Left renal cortex interstitium (tissue), 4 donors: Measurements from ENCODE around the gene CCP110. TPM values are rescaled to one million over a fixed set of nuclear protein-coding genes. Genes with fewer than 3 reads are reported as not detected.

Source experiments
- DNase-seq, 4 donors: peaks; one replicate each; pipeline ENCODE4 v3.0.0-alpha.2; 2013; ENCODE audit warnings: low read depth in 4 of 4, low spot score in 2 of 4, missing footprints in 1 of 4
- polyA plus RNA-seq, 4 donors: library from polyadenylated mRNA; unstranded; fragments of 120-200 nt; gene quantifications; one replicate each; pipeline ENCODE4 v1.2.1, GENCODE V29; 2013; ENCODE audit not compliant: insufficient read length in 4 of 4

Gene CCP110
- polyA plus RNA-seq, 4 donors: 22.1 to 40.3 (median 29.7) TPM

DNA sequence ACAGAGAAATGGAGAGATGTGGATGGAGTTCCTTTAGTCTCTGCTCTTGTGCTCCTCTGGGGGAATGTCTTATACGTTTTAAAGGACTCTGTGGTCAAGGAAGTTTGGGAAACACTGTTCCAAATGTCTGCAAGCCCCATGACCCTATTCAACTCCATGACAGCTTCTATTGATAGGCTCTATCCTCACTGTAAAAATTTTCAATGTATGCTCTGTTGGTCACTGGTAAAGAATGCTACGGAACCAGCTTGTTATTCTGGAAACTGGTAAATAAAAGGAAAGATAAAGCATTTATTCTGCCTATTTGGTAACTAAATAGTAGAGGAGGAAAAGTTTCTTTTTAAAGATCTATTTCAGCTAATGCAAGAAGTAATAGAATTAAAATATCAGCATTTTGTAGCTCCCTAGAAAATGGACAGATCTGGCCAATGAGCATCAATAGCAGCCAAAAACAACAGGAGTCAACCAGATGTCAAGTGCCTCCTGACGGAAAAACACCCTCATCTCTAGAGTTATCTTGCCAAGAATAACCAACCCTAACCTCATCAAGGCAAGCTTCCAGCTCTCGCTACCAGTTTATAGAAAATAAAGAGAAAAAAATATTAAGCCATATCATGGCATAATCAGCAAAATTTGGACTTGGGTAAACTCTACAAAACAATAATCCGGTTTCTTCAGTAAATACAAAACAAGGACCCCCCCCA lies 18.0 kb upstream of the CCP110 start:
- no peak for DNase-seq

GRCh38 chr16:19506965-19507364 lies 16.8 kb upstream of the CCP110 start:
- DNase-seq: no peak

DNA sequence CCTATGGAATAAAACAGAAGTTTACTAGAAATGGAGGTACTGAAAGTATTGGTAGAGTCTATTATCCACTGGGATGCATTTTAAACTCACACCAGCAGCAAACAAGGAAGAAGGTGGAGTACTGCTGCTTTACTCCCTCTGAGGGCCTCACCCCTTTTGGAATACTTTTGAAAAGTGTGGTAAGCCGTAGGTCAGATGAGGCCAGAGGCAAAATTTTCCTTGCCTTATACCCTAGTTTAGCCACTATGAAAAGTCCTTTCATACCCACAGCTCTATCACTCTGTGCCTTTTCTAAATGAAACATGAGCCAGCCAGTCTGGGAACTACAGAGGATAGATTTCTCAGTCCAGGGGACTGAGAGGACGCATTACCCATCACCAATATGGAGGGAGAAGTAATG lies 15.9 kb upstream of the CCP110 start:
- no peak for DNase-seq

DNA sequence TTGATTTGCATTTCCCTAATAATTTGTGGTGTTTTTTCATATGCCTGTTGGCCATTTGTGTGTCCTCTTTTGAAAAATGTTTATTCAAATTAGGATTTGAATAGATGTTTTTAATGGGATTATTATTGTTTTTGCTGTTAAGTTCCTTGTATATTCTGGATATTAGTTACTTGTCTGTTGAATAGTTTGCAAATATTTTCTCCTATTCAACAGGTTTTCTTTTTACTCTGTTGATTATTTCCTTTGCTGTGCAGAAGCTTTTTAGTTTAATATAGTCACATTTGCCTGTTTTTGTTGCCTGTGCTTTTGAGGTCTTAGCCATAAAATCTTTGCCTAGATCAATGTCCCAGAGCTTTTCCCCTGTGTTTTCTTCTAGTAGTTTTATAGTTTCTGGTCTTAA lies 11.4 kb upstream of the CCP110 start:
- DNase-seq: no peak

GRCh38 chr16:19513377-19514053 lies 10.2 kb upstream of the CCP110 start:
- DNase-seq: no peak

DNA sequence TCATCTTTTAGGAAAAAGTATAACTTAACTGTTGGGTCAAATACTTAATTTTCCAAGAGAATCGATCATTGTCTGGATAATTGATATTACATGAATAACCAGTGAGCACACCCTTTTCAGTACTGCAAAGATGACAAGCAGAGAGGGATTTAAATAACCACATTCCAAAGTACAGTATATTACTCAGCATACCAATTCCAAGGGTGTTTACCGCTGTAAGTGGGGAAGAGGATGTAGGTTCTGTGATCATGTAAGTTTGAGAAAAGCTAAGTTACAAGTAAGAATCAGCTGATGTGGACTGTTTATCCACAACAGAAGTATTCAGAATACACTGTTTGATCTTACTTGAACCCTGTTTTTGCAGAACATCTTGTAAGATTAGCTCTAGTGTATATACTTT lies 8.0 kb upstream of the CCP110 start:
- no peak for DNase-seq

DNA sequence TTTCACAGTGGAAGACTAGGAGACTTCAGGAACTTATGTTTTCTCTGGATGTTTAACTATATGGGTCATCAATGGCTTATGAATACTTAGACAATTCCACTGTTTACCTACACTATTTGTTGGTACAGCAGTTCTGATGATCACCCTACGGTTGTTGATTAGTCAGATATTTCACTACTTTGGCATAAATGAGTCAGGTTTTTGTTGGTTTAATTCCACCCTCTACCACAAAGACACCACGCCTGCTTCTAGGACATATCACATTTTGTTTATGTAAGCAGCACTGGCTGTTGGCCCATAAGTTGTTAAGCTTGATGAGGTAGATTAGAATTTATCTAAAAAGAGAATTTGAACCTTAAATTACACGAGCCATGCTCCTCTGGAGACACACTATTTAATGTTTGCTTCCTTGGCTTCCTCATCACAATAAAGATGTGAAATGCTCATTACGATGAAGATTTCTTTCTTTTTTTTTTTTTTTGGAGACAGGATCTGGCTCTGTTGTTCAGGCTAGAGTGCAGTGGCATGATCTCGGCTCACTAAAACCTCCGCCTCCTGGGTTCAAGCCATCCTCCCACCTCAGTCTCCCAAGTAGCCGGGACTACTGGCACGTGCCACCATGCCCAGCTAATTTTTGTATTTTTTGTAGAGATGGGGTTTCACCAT lies 6.2 kb upstream of the CCP110 start:
- no peak for DNase-seq

DNA sequence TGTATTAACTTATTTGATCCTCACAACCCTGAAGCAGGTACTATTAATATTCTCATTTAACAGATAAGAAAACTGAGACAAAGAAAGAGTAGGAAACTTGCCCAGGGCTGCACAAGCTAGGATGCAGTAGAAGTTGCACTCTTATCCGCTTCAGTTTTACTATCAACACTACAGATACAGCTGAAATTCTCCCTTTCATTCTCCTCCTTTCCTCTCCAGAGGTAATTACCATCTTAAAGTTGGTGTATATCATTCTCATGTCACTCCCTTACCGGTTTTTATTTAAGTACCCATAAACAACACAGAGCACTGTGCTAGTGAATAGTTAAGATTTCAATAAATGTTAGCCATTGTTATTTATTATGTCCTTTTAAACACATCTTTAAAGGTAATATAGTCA lies 5.4 kb upstream of the CCP110 start:
- no peak for DNase-seq

GRCh38 chr16:19520861-19521331 lies 2.8 kb upstream of the CCP110 start:
- DNase-seq: no peak

- DNase-seq: peak; percentile 69 to 91 (median 83)
Measured at GRCh38 chr16:19521471-19522396, 2.0 kb upstream of the CCP110 start, which contains the start of gene GDE1. Gene GDE1 (minus strand): TSS chr16:19522098. CDS start chr16:19521964, 134 bp downstream.

DNA sequence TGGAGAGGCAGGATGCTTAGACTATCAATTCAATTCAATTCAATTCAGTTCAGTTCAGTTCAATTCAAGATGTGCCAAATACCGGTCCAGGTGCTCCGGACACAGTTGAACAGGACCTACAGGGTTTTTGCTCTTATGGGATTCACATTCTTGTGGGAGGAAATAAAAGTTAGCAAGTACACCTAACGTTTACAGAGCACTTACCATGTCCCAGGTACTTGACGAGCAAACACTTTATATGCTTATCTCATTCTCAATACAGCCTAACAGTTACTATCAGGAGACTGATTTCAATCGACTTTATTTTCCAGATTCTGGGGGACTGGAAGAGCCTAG lies 1.4 kb upstream of the CCP110 start:
- DNase-seq: no peak

GRCh38 chr16:19522760-19523159 lies 982 bp upstream of the CCP110 start:
- DNase-seq: no peak

GRCh38 chr16:19523184-19523558 lies 571 bp upstream of the CCP110 start:
- DNase-seq: no peak

DNA sequence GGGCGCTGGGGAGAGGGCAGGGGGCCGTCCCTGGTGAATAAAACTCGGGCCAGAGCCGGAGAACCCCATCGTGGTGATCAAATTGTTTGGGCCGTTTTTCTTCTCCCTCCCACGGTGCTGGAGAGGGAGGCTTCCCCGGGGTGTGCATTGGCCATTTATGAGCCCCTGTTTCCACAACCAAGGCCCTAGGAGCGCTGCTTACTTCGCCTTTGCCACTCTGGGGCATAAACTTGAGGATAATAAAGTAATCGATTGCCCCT lies 544 bp downstream of the CCP110 start:
- DNase-seq: no peak

DNA sequence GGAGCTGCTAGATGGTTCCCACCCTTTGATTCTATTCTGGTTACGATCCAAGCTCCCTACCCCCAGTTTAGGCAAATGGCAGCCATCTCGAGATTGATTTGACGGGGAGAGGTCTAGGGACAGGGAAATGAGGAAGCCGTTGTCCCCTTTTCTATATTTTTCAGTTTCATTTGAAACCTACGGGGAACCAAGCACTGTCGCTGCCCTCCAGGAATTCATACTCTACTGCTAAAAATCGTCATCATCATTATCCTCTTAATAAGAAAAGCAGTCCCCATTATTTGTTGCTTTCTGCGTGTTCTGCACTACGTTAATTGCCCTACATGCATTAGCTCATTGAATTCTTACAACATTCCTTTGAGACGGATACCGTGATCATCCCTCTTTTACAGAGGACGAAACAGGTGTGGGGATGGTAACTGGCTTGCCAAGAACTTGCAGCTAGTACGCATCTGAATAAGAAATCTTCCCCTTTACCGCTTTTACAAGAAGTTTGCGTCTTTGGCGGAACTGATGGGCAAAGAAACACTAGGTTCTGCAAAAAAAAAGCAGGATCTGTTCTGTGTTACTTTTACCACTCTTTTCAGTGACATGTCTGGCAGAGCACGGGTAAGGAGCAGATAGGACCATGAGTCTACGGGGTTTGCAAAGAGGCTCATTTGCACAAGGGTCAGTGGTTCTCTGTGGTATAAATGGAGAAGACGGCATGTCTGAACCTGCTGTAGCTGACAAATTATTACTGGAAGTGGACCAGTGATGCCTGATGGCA lies 1.1 kb downstream of the CCP110 start:
- DNase-seq: peak in 1 of 4 donors; percentile 36

- DNase-seq: no peak
Measured at GRCh38 chr16:19525385-19525723, 1.6 kb downstream of the CCP110 start.

GRCh38 chr16:19527161-19527560 lies 3.4 kb downstream of the CCP110 start:
- DNase-seq: no peak

DNA sequence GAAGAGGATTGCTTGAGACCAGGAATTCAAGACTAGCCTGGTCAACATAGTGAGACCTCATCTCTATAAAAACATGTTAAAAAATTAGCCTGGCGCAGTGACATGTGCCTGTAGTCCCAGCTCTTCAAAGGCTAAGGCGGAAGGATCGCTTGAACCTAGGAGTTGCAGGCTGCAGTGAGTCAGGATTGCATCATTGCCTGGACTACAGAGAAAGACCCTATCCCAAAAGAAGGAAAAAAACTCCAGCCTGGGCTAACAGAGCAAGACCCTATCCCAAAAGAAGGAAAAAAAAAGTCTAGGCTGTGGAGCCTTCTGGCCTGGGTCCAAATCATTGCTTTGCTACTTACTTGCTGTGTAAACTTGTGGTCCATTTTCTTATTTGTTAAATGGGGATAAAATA lies 4.9 kb downstream of the CCP110 start:
- DNase-seq: no peak

DNA sequence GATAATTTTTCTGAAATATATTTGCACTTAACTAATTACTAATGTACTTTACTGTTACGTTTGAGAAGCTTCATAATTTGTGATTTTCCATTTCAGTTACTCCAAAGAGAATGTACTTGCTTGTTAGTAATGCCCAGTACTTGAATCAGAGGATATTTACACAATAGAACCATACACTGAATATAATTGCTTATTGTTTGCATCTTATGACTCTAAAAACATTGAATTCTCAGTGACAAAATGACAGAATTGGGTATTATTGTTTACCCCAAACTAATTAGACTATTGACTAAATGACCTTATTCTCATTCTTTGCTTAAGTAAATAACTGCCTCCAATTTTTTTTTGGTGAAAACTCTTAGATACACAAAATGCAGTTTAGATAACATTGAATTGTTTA lies 8.9 kb downstream of the CCP110 start:
- DNase-seq: no peak

- DNase-seq: no peak
Measured at GRCh38 chr16:19540241-19540970, 16.7 kb downstream of the CCP110 start.
